Gastrocnemius medialis (tissue), 4 donors: ENCODE measurements around the gene CCNC.
"Not testable (repeated sequence)": the region's sequence is repeated elsewhere in the genome, so short reads cannot be mapped to it uniquely, and the experiment has no call there.

ENCODE experiments used
- POLR2A ChIP-seq, 2 donors: fragments of 450-650 bp; IDR thresholded peaks; one replicate each; pipeline ENCODE4 v1.6.1; 2017; ENCODE audit warnings: antibody characterized with exemption in 2 of 2, mild to moderate bottlenecking in 2 of 2, moderate library complexity in 2 of 2
- TF ChIP-seq, protein P1 (sequence below), 5 experiments: fragments of 450-650 bp in 3 of 5; fragments of 200-600 bp in 2 of 5; sonication (generic) in 2 of 5; IDR thresholded peaks in 4 of 5; conservative IDR thresholded peaks in 1 of 5; 1 replicate in 4 of 5; 2 replicates in 1 of 5; pipeline ENCODE4 v1.5.1; 2016 to 2019; ENCODE audit warnings: antibody characterized with exemption in 5 of 5, mild to moderate bottlenecking in 3 of 5, moderate library complexity in 3 of 5

DNA sequence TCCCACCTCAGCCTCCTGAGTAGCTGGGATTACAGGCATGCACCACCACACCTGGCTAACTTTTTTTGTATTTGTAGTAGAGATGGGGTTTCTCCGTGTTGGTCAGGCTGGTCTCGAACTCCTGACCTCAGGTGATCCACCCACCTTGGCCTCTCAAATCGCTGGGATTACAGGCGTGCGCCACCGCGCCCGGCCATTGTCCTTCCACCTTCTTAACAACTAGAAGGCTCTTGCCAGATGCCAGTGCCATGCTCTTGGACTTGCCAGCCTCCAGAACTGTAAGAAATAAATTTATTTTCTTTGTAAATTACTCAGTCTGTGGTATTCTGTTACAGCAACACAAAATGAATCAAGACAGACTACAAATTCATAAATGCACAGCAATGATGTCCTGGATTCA lies 26.2 kb upstream of the CCNC start:
- TF ChIP-seq, protein P1, sequence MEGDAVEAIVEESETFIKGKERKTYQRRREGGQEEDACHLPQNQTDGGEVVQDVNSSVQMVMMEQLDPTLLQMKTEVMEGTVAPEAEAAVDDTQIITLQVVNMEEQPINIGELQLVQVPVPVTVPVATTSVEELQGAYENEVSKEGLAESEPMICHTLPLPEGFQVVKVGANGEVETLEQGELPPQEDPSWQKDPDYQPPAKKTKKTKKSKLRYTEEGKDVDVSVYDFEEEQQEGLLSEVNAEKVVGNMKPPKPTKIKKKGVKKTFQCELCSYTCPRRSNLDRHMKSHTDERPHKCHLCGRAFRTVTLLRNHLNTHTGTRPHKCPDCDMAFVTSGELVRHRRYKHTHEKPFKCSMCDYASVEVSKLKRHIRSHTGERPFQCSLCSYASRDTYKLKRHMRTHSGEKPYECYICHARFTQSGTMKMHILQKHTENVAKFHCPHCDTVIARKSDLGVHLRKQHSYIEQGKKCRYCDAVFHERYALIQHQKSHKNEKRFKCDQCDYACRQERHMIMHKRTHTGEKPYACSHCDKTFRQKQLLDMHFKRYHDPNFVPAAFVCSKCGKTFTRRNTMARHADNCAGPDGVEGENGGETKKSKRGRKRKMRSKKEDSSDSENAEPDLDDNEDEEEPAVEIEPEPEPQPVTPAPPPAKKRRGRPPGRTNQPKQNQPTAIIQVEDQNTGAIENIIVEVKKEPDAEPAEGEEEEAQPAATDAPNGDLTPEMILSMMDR (IDR thresholded peaks at IDR 0.05 in 4 of 5, conservative IDR thresholded peaks at IDR 0.05 in 1 of 5), result not testable (repeated sequence)
- not testable (repeated sequence) for TF ChIP-seq POLR2A (IDR thresholded peaks at IDR 0.05)
